RKO (cell line): ENCODE data around the gene ANTKMT.
"Not testable (repeated sequence)": the region's sequence is repeated elsewhere in the genome, so short reads cannot be mapped to it uniquely, and the experiment has no call there.

Source experiments
- DNase-seq: peaks from one replicate; pipeline ENCODE4 v3.0.0-alpha.2; 2016; ENCODE audit warnings: low spot score

Gene ANTKMT

GRCh38 chr16:743794-744500 lies 23.0 kb downstream of the ANTKMT start:
- no peak for DNase-seq

GRCh38 chr16:745739-746138 lies 24.8 kb downstream of the ANTKMT start:
- no peak for DNase-seq

- DNase-seq = no peak
These were observed 25.7 kb downstream of the ANTKMT start for GRCh38 chr16:746637-747036.

- DNase-seq = no peak
These were observed 27.2 kb downstream of the ANTKMT start for GRCh38 chr16:747978-748746.

GRCh38 chr16:749010-749409 lies 28.1 kb downstream of the ANTKMT start:
- DNase-seq = no peak

- no peak for DNase-seq
These were observed 29.5 kb downstream of the ANTKMT start for GRCh38 chr16:750485-750884.

GRCh38 chr16:751152-752006 lies 30.4 kb downstream of the ANTKMT start:
- no peak for DNase-seq

- DNase-seq = no peak
These were observed 31.0 kb downstream of the ANTKMT start for GRCh38 chr16:752007-752312.

- not testable (repeated sequence) for DNase-seq
These were observed 33.2 kb downstream of the ANTKMT start for GRCh38 chr16:754121-754607.

GRCh38 chr16:754656-755055 lies 33.7 kb downstream of the ANTKMT start:
- DNase-seq = no peak

GRCh38 chr16:756428-756827 lies 35.5 kb downstream of the ANTKMT start:
- no peak for DNase-seq

GRCh38 chr16:759110-759910 lies 38.4 kb downstream of the ANTKMT start:
- no peak for DNase-seq

- DNase-seq = no peak
These were observed 39.1 kb downstream of the ANTKMT start for GRCh38 chr16:760065-760464.

GRCh38 chr16:760545-761343 lies 39.8 kb downstream of the ANTKMT start, which contains the start of gene MSLN:
MSLN (plus strand) TSS chr16:760734; CDS start chr16:762681, 1,947 bp downstream.
- no peak for DNase-seq

- no peak for DNase-seq
These were observed 40.9 kb downstream of the ANTKMT start for GRCh38 chr16:761625-762513.

- no peak for DNase-seq
These were observed 41.8 kb downstream of the ANTKMT start for GRCh38 chr16:762595-763268.

GRCh38 chr16:763369-764183 lies 42.6 kb downstream of the ANTKMT start:
- DNase-seq = no peak

GRCh38 chr16:764184-764750 lies 43.3 kb downstream of the ANTKMT start:
- DNase-seq = no peak
